NCI-H1092 treated with DMSO at 0.1 percent for 48 hours (cell line): ENCODE results near the gene NRP2.

Experiments used
- DNase-seq: peaks from one replicate; lab custom pipeline; 2025; lab: John Stamatoyannopoulos, UW

Gene NRP2

DNA sequence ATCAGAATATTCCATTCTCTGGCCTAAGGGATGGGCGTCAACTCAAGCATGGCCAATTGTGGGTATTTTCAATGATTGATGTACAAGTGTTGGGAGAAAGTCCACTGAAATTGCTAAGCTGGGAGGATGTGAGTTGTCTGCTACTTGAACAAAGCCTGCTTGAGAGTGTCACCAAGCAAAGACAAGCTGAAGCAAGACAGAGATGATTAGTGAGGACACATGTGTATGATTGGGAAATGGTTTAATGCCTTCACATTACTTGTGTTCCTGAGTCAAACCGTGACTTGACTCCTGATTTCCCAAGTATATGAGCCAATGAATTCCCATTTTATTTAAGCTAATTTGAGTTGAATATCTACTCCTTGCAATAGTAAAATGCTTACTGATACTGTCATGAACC lies 23.7 kb upstream of the NRP2 start:
- no peak for DNase-seq

DNA sequence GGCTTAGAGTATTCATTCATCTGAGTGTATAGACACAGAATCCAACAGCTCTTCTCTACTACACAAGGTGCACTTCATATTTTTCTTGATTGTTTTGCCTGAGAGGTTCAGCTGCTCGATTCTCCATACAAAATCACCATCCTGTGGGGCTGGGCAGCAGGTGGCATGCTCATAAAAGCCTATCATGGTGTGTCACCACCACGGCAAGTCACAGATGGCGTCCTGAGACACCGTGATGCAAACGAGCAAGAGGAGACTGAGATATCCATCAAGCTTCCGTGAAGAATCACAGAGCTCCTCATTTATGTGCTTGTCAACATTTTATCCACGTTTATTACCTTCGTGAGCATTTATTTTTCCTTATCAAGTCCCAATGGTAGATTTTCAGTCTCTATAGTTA lies 22.4 kb upstream of the NRP2 start:
- DNase-seq: no peak

DNA sequence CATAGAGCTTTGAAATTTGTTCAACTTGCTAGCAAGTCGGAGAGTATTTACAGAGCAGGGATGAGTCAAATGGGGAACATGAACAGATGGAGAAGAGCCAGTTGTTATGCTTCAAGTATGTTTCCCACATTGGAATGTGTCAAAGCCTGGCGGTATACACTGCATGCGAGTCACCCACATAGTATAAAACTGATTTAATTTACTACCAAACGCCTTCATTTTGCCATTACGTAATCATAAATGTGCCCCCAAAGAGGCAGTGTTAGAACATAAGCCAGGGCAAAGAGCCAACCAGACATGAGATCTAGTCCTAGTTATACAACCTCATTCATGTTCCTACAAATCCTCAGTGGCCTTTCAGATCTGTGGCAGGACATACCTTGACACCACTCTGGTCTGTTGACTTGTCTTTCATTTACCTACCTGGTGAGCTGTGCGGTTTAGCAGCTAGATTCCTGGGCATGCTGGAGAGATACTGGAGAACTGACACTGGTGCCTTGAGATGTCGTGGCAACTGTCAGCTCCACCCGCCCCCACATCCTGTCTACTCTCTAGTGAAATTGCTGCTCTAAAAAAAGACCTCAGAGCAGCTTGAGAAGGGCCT lies 21.7 kb upstream of the NRP2 start:
- no peak for DNase-seq

DNA sequence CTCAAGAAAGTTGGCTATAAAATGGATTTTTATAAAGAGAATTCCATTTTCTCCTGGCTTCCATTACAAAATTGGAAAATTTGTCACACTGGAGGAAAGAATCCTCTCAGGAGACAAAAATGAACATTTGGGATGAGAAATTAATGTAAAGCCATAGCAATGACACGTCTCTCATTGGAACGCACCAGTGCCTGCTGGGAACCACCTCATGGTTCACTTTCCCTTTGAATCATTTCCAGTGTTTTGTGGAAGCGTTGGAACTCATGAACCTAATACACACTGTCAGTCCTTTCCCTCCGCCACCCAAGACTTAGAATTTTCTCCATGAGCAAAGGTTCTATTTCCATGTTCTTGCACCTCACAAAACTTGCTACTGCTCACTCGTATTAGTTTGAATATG lies 21.0 kb upstream of the NRP2 start:
- DNase-seq: no peak

DNA sequence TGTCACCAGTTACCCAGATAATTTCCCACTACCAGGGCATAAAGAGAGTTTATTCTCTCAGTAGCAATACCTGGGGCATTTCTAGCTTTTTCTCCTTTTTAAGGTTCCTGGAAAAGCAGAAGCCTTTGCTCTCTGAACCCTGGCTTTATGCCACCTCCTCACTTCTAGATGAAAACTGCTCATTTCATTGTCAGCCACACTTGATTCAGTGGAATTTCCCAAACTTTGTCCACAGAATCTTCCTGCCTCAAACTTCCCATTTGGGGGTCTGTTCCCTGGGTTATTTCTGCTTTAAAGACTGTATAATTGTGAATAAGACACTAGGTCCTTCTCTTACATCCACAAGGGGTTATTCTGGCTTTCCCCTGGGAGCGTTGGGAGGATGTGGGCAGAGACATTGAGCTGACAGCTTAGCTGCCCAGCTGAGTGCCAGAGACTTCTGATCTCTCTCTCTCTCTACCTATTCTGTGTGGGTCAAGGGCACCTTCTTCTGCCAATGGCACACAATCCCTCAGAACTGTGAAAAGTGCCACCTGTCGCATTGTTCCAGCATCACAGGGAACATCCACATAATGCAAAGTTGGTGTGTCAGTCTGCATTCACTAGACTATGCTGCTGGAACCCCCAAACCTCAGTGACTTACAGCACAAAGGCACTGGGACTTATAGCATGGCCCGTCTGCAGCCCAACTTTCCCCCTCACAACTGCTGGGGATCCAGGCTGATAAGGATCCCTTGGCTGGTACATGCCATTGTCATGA lies 19.9 kb upstream of the NRP2 start:
- DNase-seq: no peak

DNA sequence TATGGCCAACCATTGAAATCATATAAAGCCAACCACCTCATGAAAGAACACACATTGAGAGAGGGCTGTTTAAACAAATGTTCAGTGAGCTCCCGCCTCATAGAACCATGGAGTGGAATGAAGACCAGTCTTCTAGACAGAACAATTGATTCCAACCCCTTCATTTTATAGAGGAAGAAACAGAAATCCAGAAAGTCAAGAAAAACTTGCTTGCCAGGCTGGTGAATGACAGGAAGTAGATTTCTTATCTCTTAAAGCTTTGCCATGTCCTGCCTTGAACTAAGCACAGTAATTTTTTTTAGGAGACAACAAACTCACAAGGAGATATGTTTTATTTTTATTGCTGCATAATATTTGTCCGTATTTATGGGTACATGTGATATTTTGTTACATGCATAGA lies 16.5 kb upstream of the NRP2 start:
- DNase-seq: no peak

DNA sequence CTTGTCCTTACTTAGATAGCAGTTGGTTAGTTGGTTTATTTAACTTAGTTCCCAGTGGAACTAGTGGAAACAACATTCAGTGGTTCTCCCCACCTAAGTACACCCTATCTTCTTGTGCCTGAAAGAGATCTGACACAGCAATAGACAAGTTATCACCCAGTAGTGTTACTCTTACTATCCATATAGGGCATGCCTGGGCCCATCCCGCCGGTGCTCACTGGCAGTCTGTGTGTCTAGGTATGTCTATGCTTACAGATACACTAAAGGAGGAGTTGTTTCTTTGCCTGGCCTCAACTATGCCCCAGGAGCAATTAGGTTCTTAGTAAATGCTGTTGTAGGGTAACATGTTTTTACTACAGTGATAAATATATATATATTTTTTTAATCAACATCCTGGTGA lies 12.0 kb upstream of the NRP2 start:
- DNase-seq: no peak

DNA sequence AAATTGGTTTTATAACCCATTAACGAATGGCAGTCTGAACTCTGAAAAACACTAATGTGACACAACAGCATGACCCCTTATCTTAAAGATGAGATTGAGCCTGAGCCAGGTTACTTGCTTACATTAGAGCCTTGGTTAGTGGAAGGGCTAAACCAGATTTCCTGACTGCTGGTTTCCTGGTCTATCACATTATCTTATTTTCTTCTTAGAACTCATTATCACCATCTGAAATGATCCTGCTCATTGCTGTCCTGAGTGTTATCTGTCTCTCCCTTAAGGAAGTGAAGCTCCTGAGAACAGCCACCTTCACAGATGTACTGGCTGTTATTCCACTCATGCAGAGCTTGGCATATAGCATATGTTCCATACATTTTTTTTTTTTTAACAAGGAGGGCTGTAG lies 9.0 kb upstream of the NRP2 start:
- DNase-seq: no peak

DNA sequence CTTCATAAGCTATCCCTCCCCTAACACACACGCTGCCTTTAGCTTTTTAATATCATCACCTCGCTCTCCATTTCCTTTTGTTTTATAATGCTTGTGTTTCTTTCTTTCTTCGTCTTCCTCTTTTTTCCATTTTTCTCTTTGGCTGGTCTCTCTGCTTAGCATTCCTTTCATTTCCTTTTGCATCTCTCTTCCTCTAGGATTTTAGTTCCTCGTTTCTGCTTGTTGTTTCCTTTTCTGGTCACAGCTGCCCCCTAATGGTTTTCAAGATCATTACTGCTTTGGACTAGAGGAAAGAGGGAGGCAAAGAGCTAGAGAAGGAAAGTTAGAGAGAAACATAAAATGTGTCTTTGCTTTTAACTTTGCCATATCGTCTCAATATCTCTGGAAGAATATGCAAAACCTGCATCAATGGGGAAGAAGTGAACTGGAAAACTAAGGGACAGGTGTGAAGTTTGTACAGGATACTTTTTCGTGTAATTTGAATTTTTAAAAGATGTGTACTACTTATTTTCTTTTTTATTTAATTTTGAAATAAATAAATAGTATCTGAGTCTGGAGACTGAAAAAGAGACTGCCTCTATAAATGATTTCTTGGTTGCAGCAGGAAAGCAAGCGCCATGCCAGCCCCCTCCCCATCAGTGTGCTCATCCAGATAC lies 6.3 kb upstream of the NRP2 start:
- DNase-seq: peak; percentile 69

DNA sequence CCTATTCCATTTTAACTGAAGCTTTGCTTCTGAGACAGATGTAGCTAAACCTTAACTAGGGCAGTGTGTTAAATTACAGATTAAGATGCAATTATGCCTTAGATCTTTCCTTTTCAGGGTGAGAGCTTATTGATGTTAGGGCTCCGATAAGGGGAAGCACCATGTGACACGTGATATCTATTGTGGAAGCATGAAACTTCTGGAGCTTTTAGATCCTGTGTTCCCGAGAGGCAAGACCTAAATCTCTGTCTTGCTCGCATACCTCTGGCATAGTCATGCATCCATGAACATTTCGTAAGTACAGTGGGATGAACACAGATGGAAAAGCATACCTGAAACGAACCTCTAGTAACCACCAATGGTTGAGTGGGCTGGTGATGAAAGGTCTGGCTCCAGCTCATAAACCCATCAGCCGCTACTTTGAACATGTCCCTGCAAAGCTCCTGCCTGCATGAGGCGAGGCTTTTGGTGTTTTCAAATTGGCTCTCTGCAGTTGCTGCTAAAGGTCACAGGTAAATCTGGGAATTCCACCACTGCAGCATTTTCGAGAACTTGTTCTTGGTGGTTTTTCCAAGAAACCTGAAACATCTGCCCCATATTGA lies 3.7 kb upstream of the NRP2 start:
- DNase-seq: no peak

DNA sequence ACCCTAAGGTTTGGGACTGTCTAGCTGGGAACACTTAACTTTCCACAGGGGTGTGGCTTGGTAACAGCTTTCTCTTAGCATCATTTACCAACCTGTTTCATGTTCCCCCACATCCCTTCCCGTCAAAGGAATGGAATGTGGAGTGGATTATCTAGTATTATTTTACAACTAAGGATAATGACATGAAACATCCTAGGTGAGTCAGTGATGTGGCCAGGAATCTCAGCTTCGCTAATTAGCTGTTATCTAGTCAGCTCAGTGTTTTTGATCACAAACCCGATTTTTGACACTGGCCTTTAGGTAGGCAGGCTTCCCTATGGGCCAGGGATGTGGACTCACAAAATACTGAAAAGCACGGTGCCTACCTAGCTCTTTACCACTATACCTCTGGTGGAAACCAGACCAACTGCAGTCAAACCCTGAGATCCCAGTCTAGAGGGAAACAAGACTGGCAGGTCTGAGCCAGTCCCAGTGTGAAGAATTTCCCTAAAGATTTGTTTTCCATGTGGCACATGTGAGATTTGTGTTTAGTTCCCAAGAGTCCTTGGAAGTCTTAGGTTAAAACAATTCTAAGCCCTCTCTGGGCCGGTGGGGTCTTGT lies 2.8 kb upstream of the NRP2 start:
- no peak for DNase-seq

DNA sequence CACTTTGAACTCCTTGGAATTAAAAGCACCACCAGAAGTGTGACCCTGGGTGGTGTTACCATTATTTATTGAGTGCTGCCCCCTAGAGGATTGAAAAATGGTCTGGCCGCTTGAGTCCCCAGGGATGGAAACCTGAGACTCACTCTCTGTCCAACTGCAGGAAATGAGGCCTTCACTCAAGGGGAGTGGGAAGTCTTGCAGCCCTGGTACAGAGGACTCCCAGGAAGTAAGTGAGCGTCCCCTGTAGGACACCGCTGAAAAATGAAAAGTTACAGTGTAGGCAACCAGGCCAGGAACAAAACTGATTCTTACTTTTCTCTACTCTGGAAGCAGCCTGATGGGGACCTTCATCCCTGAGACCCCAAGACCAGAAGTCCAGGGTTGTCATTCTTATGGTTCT lies 2.2 kb upstream of the NRP2 start:
- DNase-seq: peak; percentile 69

DNA sequence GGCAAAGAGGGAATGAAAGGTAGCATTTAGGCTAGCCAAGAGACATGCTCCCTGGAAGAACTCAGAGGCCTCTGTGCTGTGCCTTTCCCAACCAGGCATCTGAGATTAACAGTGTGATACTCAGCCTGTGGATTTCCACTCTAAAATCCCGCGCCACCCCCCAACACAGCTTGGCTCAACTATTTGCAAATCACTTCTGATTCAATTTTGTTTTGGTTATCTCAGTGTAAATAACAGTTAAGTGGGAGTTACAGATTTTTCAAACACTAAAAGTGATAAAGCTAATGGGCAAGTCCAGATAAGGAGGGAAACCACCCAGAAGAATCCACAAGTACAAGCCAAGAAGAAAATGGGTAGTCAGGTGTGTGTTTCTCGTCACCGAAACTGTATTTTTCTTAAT lies 1.4 kb upstream of the NRP2 start:
- DNase-seq: no peak

DNA sequence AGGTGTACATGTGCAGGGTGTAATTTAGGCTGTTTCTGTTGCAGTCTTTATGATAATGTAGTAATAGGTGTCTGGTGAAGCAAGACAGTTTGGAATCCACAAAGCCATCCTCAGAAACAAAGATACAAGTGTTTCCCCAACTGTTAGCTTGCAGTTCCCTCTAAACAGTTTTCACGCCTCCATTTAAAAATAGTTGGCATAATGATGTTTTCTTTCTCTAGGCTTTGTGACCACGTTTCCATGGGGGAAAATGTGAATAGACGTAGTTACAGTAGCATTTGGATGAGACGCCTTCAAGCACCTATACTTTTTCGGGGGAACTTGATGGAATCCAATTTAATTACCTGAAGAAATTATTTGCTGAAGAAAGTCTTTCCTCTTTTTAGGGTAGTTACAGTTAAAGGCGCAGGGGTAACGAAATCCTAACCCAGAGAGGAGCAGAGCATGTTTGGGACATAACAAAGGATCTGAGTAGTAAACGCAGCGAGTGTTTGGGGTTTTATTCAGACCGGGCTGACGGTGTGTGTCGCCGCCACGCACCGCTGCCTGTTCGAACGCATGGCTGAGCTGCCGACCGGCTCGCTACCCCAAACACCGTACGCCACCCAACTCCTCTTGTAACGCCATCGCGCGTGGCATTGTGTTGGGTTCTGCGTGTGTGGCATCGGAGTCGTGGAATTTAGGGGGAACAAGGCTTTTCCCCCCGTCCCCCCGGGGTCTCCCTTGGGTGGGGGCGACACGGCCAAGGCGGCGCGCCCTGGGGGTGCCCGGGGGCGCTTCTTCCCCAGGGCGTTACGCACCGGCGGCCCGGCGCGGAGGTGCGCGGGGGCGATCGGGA lies 681 bp upstream of the NRP2 start:
- DNase-seq: peak; percentile 16

DNA sequence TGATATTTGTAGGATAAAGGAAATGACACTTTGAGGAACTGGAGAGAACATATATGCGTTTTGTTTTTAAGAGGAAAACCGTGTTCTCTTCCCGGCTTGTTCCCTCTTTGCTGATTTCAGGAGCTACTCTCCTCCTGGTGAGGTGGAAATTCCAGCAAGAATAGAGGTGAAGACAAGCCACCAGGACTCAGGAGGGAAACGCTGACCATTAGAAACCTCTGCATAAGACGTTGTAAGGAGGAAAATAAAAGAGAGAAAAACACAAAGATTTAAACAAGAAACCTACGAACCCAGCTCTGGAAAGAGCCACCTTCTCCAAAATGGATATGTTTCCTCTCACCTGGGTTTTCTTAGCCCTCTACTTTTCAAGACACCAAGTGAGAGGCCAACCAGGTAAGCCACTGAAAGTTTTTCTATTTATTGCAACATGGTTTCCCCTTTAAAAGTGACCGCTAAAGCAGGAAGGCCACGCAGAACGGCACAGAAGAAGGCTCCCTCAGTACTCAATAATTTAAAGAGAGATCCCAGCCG lies 735 bp downstream of the NRP2 start:
- no peak for DNase-seq

DNA sequence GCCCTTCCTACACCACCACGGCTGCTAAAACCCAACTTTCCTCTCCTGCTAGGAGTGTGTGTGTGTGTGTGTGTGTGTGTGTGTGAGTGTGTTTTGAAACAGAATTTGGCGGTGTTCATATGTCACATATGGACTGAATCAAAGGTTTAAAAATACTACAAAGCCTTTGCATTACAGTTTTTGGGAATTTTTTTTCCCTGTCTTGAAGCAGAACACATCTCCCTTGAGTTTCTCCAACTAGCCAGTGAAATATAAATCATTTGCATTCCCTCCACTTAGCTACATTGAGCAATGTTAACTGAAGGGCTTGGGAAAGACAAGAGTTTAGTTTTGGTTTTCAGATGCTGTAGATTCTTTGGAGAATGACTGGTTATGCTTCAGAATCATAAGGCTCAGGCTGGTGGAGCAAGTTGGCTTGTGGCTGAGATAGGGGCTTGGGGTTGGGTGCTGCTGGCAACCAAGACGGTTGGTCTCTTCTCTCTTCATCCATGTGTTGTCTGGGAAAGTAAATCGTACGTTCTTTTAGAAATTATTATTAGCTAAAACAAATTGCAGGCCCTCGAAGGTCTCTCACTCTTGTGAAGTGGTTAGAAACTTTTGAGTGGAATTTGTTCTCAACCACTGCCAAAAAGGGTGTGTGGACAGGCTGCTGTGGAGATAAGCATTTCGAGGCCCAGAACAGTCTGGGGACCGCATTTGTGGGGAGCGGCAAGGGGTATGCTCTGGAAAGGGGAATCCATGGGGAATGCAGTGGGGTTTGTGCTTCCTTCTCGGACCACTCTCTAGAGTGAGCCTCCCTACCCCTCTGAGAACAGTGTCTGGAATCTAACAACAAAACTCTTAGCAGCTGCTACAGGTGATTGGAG lies 1.4 kb downstream of the NRP2 start:
- DNase-seq: no peak

DNA sequence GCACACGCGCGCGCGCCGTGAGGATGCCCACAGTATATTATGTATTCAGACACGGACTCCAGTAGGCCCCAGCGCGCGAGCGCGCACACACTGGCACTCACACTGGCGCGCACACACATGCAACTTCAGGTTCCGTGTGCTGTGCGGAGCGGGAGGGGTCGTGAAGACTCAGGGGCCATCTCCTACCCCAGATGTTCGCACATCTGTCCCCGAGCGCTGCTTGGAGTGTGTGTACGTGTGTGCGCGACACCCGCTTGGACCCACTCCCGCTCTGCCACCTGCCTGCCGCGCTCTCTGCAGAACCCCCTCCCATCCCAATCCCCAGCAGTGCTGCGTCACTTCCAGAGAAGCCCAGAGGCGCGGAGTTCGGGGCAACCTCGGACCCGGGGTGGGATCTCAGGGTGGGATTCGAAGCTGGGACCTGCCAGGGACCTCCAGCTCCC lies 2.6 kb downstream of the NRP2 start:
- no peak for DNase-seq

DNA sequence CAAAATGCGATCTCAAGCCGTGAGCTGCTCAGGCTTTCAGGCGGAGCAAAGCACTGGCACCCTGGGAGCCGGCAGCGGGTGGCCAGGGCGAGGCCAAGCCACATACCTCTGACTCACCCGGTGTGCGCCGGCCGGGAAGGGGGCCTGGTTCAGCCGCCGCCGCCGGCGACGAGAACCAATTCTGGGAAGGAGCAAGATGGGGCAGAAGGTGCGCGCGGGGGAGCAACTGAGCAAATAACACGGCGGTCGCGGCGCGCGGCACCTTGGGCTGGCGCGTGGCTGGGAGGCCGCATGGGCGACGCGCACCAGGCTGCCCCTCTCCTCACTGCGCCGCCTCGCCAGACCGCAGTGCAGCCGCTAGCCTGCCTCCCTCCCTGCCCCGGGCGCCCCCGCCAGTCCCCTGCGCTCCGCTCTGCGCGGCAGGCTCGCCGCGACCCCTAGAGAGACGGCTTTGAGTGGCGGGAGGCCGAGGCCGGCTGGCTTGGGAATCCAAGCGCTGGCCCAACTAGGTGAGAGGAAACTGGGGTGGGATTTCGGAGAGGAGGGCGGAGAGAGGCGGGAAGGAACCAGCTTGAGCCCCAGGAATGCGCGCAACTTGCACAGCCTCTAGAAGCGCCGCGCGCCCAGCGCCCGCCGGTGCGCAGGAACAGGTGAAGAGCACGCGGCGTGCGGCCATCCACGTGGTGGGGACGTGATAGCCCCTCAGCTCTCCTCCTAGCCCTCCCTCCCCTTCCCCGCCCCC lies 3.2 kb downstream of the NRP2 start:
- DNase-seq: peak; percentile 3

DNA sequence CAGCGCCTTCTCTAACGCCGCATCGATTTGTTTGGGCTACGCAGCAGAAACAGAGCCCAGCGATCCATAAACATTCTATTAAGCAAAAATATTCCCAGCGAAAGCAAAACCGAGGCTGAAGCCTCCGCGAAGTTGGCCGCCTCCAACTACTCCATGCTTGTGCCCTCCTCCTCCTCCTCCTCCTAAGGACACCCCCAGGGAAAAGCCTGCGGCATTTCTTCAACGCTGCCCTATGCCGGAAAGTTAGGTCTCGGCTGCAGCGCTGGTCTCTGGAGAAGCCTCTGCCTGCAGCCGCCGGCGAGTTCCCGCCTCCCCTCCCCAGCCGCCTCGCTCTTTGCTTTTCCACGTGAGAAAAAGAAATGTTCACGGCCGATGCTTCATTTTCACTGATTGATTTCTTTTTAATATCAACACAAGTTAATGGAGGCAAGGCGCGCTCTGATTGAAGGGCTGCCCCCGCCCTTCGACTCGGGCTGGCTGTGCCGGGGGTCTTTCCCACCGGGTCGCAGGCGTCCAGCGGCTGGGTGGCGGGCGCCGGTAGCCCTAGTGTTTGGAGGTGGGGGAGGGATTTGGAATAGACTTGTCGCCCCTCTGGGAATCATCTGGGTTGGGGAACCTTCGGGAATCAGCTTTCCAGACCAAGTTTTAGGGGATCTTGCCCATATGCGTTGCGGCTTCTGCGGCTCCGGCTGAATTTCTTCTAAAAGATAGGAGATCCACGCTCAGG lies 3.9 kb downstream of the NRP2 start:
- no peak for DNase-seq
